Middle frontal gyrus (tissue), 1 donor: ENCODE data around the gene FGD3.

Experiments used
- DNase-seq: peaks from one replicate; pipeline ENCODE4 v3.0.0-alpha.2; 2015; ENCODE audit warnings: low spot score; ENCODE audit errors: extremely low spot score

The FGD3 gene

DNA sequence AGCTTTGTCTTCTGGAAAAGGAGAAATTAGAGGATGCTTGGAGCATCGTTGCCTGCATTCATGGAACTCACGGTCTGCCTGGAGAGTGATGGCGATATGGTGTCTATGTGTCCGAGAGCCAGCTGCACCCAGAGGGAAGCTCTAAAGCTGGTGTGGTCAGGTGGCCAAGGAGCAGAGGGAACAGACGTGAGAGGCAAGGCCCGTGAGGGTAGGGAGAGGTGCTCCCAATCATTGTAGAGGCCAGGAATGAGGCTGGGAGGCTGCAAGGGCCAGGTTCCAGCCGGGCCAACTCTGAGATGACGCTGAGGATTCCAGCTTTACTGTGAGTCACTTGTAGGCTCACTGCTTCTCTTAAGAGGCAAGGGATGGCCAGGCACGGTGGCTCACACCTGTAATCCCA lies 7.6 kb downstream of the FGD3 start:
- no peak for DNase-seq

DNA sequence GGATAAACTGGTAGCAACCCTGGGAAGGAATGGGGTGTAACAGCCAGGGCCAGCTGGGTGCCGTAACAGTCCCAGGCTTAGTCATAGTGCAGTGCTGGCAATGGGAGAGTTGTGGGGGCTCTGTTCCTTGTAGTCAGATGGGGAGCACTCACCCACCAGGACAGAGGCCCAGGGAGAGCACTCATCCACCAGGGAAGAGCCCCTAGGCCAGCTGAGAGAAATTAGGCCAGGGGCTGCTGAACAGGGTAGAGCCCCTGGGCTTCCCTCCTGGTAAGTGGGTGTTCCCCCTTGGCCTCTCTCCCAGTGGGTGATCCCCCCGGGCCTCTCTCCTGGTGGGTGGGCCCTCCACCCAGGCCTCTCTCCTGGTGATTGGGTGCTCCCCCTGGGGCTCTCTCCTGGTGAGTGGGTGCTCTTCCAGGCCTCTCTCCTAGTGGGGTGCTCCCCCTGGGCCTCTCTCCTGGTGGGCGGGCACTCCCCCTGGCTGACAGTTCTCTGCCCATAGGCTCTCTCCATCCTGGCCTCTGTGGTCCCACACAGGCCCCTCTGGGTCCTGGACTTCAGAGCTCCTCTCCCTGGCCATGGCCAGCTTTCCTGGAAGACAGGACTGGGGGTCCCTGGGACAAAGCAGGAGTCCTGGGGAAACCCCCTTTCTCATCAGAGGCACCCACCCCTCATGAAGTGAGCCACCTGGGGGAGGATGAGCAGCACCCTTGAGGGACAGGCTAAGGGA lies 13.4 kb downstream of the FGD3 start:
- no peak for DNase-seq

DNA sequence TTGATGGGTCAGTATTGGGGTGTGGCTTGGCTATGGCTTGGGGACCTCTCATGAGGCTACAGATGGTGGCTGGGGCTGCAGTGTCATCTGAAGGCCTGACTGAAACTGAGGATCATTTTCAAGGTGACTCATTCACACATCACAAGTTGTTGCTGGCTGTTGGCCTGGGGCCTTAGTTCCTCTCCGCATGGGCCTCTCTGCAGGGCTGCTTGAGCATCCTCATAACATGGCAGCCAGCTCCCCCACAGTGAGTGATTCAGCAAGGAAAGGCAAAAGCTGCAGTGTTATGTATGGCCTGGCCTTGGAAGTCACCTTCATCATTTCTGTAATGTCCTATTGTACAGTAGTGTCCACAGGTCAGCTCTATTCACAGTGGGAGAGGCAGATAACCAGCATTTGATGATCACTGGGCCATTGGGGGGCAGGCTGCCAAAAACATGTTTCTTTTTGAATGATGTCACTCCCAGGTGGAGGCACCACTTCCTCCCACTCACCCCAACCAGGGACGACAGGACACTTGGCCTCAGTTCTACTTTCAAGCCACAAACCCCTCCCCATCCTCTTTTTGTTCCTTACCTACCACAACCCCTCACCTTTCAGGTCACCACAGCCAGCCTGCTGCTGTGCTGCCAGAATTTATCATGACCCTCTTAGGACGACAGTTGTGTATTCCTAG lies 14.4 kb downstream of the FGD3 start:
- no peak for DNase-seq

DNA sequence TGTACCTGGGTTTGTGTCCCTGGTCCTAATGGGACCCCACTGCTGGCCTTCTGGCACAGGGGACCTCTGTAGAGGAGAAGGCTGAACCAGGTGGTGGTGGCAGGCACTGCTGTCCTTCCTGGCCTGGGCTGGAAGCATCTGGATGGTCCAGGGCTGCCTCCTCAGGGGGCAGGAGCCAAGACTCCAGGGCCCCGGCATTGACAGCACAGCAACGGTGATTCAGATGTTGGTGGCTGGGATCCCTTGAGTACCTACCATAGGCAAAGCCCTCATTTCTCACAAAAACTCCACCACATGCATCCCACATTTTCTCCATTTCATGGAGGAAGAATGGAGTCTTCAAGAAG lies 15.0 kb downstream of the FGD3 start:
- no peak for DNase-seq

DNA sequence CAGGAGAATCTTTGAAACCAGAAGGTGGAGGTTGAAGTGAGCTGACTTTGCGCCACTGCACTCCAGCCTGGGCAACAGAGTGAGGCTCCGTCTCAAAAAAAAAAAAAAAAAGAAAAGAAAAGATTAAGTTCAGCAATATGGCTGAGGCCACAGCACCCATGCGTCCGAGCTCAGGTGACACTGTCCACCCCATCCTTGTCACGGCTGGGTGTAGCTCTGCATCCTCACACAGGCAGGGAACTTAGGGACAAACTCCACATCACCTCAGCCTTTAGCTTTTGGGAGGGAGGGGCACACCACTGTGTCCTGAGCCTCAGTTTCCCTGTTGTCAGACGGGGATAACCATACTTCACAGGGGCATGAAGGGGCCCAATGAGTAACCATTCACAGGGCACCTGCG lies 15.5 kb downstream of the FGD3 start:
- no peak for DNase-seq

DNA sequence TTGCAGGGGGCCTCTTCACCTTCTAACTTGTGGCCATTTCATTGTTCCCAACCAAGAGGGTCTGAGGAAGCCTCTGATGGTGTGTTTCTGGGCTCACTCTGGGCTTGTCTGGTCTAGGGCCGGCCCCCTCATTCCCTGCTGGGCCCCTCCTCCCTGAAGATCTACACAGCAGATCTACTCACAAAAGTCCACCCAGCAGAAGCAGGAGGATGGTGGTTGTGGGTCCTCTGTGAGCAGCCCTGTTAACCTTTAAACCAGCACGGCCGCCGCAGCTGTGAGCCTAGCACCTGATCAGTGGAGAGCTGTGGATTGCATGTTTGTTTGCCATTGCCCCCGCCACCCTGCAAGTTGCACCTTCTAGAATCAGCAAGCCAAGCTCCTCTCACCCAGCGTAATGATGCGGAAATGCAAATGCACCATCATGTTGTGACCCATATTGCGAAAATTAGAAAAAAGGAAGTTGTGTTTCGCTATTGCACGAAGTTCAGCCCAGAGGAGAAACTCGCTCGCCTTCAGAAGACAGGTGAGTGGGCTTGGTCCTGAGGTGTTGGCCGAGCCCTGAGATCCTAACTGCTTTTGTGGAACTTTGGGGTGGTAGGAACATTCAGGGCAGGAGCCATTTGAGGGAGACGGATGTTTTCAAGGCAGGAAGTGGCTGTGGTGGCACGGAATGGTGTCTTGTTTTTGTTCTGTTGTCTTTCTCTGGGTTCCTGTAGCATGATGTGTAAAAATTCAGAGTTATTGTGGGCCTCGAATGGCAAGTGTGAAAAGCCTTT lies 16.7 kb downstream of the FGD3 start:
- no peak for DNase-seq

DNA sequence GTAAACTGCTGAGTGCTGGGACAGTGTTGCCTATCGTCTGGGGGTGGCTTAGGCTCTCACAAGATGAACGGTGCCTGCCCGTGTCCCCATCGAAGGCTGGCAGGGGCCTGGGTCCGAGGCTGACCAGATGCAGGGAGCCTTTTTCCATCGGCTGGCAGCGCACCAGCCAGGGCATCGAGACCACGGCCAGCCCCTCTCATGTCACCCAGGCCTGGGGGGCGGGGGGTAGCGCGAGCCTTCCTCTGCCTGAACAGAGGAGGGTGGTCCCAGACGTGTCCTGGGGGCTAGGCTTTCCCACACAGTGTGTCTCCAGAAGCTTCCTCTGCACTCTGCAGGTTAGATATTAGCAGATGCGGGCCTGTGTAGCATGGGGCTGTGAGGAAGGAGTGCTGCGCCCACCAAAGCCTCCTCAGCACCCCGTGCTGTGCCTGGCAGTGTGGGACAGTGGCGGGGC lies 17.3 kb downstream of the FGD3 start:
- DNase-seq = no peak

DNA sequence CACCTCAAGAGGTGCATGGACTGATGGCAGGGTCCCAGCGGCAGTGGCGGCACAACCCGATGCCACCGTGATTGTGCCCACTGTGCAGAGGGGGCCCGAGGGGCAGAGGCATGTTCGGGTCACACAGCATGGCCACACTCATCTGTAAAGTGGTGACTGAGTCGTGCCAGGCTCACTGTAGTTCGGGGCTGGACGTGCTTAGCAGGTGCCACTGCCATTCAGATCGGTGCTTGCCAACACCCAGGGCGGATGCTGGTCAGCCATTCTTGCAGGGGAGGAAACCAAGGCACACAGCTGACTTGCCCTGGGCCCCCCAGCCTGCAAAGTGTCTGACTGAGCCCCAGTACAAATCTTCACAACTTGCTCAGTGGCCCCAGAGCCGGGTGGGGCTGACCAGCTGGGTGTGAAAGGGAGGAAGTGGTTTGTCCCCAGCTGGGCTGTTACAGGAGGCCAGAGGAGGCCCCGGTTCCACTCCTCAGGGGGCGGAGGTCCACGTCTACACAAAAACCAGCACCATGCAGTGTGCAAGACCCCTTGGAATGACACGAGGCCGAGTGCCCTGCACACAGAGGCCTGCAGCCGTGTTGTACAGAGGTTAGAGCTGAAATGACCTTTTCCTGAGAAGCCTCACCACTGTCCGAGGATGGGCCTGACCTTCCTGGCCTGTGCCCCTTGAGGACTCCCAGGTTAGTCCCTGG lies 17.9 kb downstream of the FGD3 start:
- no peak for DNase-seq

DNA sequence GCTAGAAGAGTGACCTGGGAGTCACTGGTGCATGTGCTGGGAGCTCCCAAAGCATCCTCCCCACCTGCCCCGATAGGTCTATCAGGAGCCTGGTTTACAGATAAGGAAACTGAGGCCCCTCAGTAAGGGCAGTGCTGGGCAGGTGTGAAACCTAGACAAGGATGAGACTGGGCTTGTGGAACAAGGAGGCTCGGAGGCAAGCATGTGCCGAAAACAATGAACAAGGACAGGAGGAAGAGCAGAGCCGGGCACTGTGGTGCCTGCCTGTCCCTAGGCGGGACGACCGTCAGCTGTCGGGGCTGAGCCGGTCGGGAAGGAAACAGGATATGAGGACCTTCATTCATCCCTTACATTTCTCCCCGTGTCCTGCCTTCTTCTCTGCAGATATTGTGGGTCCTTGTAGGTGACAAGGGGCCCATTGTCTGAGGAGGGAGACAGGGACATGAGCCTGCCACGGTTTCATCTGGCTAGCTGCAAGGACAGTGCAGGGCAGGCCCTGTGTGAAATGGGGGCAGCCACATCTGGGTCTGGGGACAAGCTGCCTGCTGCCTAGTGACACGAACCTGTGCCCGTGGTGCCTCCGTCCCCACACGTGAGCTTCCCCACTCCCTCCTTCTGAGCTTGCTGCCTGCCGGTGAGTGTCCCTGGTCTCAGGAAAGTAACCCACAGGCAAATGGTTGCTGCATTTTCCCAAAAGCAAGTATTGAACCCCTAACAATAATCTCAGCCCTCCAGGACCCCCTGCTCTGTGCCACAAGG lies 18.6 kb downstream of the FGD3 start:
- DNase-seq = no peak

DNA sequence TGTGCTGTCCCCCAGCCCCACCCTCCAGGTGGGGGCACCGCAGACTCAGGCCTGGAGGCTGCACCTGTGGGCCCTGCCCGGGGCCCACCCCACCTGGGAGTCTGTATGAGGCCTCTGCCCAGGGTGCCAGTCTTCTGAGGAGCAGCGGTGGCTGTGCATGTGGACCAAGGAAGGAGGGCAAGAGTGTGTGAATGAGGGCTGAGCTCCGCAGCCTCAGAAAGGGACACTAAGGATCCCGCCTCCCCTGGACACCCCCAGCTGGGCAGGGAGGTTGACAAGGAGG lies 19.1 kb downstream of the FGD3 start:
- DNase-seq = no peak

DNA sequence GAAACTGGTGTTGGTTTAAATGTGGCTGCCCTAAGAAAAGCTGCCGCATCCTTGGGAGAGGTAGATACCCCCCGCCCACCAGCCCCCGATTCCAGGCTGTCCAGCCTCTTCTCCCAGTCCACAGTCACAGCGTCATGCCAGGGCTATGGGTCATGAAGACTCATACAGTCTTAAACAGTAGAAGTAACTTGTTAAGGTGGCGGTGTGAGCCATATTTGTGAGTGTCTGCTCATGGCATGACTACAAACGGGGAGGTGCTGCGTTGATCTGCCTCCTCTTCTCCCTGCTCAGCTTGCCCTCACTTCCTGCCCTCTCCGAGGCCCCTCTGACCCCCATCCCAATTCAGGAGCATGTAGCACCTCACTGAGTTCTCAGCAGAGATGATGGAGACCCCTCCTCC lies 20.8 kb downstream of the FGD3 start:
- DNase-seq = no peak

DNA sequence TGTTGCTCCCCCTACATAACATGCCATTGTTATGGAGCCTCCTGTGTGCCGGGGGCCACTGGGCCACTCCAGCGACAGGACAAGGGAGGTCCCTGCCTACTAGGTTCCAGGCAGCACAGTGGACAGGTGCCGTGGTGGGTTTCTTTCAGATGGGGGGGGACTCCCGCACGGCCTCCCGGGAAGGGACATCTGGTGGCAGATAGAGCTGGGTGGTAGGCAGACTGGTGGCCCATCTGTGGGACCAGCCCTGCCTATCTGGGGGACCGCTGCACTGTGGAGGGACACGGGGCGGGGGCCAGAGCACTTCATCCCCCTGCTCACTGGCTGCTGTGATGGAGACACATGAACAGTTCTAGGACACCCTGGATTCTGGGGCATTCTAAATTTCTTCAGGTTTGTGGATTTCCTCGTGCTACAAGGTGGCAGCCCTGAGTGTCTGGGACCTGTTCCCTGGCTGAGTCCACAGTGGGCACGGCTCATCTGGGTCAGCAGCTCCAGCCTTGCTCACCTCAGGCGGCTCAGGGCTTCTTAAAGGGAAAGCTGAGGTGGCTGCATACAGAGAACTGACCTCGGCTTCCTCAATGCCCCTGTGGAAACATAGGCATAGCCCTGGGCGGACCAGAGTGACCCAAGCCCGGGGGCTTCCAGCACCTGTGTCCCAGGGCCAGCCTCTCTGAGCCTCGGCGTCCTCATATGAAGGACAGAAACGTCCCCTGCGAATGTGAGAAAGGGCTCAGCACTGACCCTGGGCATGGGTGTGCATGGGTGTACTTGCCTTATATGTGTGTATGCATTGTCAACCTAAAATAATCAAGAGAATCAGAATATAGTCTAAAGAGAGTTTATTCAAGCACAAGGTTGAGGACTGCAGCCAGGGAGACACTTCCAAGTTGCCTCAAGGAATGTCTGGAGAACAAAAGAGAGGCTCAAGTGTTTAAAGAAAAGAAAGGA lies 22.5 kb downstream of the FGD3 start:
- DNase-seq = no peak

DNA sequence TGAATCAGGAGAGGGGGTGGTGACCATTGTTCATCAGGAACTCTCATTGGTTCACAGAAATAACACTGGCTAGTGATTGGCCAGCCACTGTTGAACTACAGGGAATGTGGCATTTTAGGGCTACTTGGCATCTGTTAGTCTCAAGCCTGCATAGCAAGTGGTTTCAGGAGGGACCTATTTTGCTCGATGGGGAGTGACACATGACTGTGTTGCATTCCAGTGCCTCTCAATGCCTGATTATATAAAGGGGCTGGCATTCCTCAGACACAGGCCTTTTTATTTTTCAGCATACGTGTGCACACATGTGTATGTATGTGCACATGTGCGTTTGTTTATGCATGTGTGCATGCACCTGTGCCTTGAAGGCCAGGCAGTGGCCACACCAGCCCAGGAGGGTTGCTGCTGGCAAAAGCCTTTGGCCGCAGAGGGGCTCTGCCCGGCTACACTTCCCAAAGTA lies 23.2 kb downstream of the FGD3 start:
- no peak for DNase-seq

DNA sequence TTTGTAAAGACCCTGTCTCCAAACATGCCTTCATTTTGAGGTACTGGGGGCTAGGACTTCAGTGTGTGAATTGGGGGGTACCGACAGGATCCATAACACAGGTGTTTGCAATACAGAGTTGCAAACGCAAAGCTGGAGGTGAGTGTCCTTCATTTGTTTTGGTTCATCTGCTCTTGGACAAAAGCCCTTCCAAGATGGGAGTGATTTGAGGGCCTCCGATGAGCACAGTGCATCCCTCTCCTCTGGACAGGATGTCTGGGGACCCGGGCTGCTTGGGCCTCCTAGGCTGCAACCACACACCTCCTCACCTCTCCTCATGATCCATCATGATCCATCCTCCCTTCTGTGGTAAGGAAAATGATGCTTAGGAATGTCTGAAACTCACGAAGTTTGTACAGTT lies 23.8 kb downstream of the FGD3 start:
- DNase-seq = no peak

DNA sequence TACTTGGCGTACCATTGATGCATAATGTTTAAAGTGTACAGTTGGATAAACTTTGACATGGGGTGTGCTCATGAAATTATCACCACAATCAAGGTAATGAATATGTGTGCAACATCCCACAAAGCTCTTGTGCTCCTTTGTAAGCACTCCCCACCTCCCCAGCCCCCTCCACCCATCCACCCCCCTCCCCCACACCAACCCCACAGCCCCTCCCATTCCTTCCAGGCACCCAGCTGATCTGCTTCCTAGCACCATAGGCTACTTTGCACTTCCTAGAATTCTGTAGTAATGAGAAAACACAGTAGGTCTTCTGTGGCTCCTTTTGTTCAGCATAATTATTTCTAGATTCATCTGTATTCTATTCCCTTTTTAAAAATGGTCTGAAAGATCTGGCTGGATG lies 24.5 kb downstream of the FGD3 start:
- DNase-seq = no peak

DNA sequence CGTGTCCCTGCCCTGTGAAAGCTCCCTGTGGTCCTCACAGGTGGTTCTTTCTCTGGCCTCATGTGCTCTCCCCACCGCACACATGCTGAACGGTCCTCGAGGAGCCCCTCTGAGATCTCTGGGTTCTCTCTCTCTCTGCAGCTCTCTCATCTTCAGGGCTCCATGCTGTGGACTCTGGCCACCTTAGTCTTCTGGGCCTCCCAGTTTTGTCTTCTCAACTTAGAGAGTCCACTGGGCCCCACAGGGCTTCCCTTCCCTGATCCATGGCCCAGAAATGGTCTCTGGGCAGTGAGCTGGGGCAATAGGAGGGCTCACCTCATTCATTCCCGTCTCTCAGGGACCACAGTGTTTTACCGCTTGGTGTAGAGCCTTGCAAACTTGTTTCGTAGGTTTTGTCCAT lies 26.4 kb downstream of the FGD3 start:
- DNase-seq = no peak

DNA sequence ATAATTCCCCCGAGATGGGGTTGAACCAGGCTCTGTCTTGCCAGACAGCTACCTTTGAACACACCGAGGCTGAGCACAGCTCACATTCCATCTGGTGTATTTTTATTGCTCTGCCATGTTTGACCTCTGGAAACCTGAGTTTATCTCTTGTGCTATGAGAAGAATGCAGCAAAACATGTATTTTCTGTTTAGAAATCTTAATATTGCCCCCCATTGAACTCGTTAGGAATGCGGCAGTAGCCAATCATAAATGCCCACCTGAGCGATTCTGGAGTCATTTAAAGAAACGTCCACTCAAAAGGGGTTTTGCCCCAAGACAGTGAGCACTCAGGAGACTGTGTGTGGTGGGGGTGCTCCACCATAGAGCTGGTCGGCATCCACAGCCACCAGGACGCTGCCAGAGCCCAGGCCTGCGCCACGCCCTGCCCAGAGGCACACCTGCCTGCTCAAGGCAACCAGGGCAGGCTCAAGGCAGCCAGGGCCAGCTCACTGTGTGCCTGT lies 26.9 kb downstream of the FGD3 start:
- DNase-seq = no peak

DNA sequence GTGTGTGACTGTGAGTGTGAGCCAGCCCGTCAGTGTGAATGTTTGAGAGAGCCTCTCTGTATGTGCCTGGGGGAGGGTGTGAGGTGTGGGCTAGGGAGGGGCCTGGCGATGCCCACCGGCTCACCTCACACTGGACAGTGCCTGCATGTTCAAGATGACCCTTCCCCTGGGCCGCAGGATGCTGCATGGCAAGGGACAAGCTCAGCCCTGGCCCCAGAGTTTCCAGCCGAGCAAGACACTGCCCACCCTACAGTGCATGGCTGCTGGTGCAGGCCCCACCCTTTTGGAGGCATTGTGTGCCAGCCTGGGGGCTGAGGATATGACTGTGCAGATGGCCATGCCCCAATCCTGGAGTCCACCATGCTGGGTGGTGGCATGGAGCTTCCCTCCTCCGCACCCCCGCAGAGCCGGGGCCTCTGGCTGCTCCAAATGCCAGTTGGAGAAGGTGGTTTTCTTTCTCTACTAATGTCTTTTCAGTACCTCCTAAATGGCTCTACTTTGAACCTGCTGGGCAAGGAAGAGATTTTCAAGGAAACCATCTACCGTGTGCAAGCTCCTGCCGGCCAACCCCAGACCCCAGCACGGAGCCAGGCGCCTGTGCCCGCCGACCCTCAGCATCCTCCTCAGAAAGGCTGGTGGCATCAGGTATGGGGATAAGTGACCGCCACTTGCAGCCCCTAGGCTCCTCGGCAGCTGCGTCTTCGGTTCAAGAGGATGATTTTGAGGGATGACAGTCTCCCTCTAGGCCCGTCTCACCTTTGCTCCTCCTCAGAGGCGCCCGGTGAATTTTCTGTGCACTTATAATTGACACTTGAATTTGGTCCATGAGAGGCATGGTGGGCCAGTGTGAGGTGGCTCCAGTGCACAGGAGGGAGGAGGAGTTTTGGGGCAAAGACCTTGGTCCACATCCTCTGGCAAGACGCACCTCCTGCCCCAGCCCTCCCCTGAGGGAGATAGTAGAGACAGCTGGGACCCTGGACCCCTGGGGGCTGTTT lies 27.7 kb downstream of the FGD3 start:
- DNase-seq = no peak

DNA sequence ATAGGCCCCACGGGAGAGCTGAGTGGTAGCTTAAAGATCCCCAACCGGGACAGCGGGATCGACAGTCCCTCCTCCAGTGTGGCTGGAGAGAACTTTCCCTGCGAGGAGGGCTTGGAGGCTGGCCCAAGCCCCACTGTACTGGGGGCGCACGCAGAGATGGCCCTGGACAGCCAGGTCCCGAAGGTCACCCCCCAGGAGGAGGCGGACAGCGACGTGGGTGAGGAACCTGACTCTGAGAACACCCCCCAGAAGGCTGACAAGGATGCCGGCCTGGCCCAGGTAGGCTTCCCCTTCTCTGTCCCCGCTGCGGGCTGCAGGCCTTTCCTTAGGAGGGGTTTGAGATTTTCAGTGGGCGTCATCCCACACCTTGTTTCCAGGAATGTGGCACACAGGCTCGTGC lies 29.1 kb downstream of the FGD3 start:
- DNase-seq = no peak
